Left lung (tissue), 10 donors: ENCODE data around the gene POLR3GL. TPM values are rescaled to one million over a fixed set of nuclear protein-coding genes. Genes with fewer than 3 reads are reported as not detected.

Experiments used
- ATAC-seq: fragments of 200-7000 bp; cut with Tn5 transposase; one replicate; pipeline ENCODE4 v1.9.1; 2020; ENCODE audit warnings: moderate library complexity
- DNase-seq, 4 donors: peaks; one replicate each; pipeline ENCODE4 v3.0.0-alpha.2; 2013 to 2020
- H3K27ac ChIP-seq, 2 donors: fragments of 200-600 bp; sonication (generic) in 1 of 2; one replicate each; pipeline versions ENCODE4 v1.5.0 to v1.8.0; 2020 to 2021
- H3K27me3 ChIP-seq, 2 donors: fragments of 200-600 bp; sonication (generic) in 1 of 2; one replicate each; pipeline versions ENCODE4 v1.5.0 to v1.8.0; 2020 to 2021
- H3K36me3 ChIP-seq, 2 donors: fragments of 200-600 bp; sonication (generic) in 1 of 2; one replicate each; pipeline versions ENCODE4 v1.5.0 to v1.8.0; 2020 to 2021
- H3K4me1 ChIP-seq, 2 donors: fragments of 200-600 bp; one replicate each; pipeline ENCODE4 v1.8.0; 2021
- H3K4me3 ChIP-seq, 2 donors: fragments of 200-600 bp; sonication (generic) in 1 of 2; one replicate each; pipeline versions ENCODE4 v1.5.0 to v1.8.0; 2020 to 2021; ENCODE audit warnings: mild to moderate bottlenecking in 1 of 2
- H3K9me3 ChIP-seq, 2 donors: fragments of 200-600 bp; sonication (generic) in 1 of 2; one replicate each; pipeline versions ENCODE4 v1.5.0 to v1.8.0; 2020 to 2021
- CTCF ChIP-seq, 2 donors: fragments of 200-600 bp; sonication (generic) in 1 of 2; IDR thresholded peaks; one replicate each; pipeline versions ENCODE4 v1.5.0 to v1.8.0; 2021; ENCODE audit warnings: antibody characterized with exemption in 2 of 2
- intact Hi-C, 2 donors: fragments of 100-400 bp; cut with DNase I; formaldehyde crosslinking; loops; one replicate each; pipeline versions ENCODE4 v1.11.2 to v1.14.2; 2022
- polyA plus RNA-seq, 6 donors: library from polyadenylated mRNA; unstranded; fragments of 120-200 nt; gene quantifications; one replicate each; pipeline ENCODE4 v1.2.1, GENCODE V29; 2013; ENCODE audit not compliant: insufficient read length in 6 of 6
- total RNA-seq, 2 donors: library from RNA; stranded (reverse); fragmentation: NEBNext Ultra II Directional; extraction: Animal tissue kit (Norgen Biotek cat#: 25700); gene quantifications; one replicate each; pipeline ENCODE4 v1.2.1, GENCODE V29; 2021
- donor health status: DM: no; HTN: yes; CAD: no.
- donor health status: DM: no; HTN: no; CAD: no.

Gene POLR3GL
- total and polyA plus RNA-seq, 8 donors = 19.6 to 50.2 (median 44.2) TPM

GRCh38 chr1:145972580-145972979 lies 8.1 kb downstream of the POLR3GL start:
- intact Hi-C loops = no loop called here
- Histone ChIP-seq H3K27me3 (no peaks in the 10 kb centered on the region), H3K9me3 (peaks cover 0 to under 1% of the 10 kb centered on the region in 2 donors), H3K36me3 (no peaks in the 10 kb centered on the region), H3K4me1 (peaks cover under 1 to 10% of the 10 kb centered on the region in 2 donors), H3K27ac (no peak overlapping the region), H3K4me3 (no peak overlapping the region)
- DNase-seq (no peak), ATAC-seq (no peak)
- no peak for TF ChIP-seq CTCF (IDR thresholded peaks at IDR 0.05)

GRCh38 chr1:145974721-145975120 lies 10.2 kb downstream of the POLR3GL start:
- no peak overlapping the region for H3K27ac ChIP-seq
- peaks cover 17 to 31% of the 10 kb centered on the region in 2 donors for H3K4me1 ChIP-seq
- no peaks in the 10 kb centered on the region for H3K9me3 ChIP-seq
- H3K27me3 ChIP-seq = no peaks in the 10 kb centered on the region
- ATAC-seq (no peak), DNase-seq (no peak)
- intact Hi-C loops = no loop called here
- no peaks in the 10 kb centered on the region for H3K36me3 ChIP-seq
- TF ChIP-seq CTCF (IDR thresholded peaks at IDR 0.05) = no peak
- no peak overlapping the region for H3K4me3 ChIP-seq

GRCh38 chr1:145975216-145975615 lies 10.7 kb downstream of the POLR3GL start:
- H3K36me3 ChIP-seq = no peaks in the 10 kb centered on the region
- H3K4me1 ChIP-seq = peaks cover 21 to 36% of the 10 kb centered on the region in 2 donors
- no peak for TF ChIP-seq CTCF (IDR thresholded peaks at IDR 0.05)
- H3K4me3 ChIP-seq = no peak overlapping the region
- DNase-seq (no peak), ATAC-seq (no peak)
- intact Hi-C loops = no loop called here
- H3K27ac ChIP-seq = no peak overlapping the region
- no peaks in the 10 kb centered on the region for H3K27me3 ChIP-seq
- H3K9me3 ChIP-seq = no peaks in the 10 kb centered on the region

GRCh38 chr1:145977016-145977415 lies 12.5 kb downstream of the POLR3GL start:
- Histone ChIP-seq H3K4me1 (peaks cover 28 to 54% of the 10 kb centered on the region in 2 donors), H3K4me3 (no peak overlapping the region), H3K27me3 (no peaks in the 10 kb centered on the region), H3K27ac (peak overlapping the region; percentile 99 to 100), H3K36me3 (no peaks in the 10 kb centered on the region), H3K9me3 (no peaks in the 10 kb centered on the region)
- ATAC-seq (no peak), DNase-seq (no peak)
- intact Hi-C loops = loop anchor here in 1 of 2 donors (2.0 kb wide), 1 partner anchor 34 kb away; no protein-coding TSS in a partner anchor
- TF ChIP-seq CTCF (IDR thresholded peaks at IDR 0.05) = no peak

- H3K4me1 ChIP-seq = peaks cover 35 to 62% of the 10 kb centered on the region in 2 donors
- intact Hi-C loops = loop anchor here in 1 of 2 donors (2.0 kb wide), 1 partner anchor 33 kb away; no protein-coding TSS in a partner anchor
Measured at GRCh38 chr1:145977486-145978470, 13.3 kb downstream of the POLR3GL start.

More at GRCh38 chr1:145977486-145978470, 13.3 kb downstream of the POLR3GL start:
- peak in 2 of 4 donors; percentile 82 to 91 for DNase-seq
- ATAC-seq = peak; percentile 65
- H3K36me3 ChIP-seq = no peaks in the 10 kb centered on the region
- H3K27ac ChIP-seq = peak overlapping the region; percentile 99 to 100
- peak; percentile 73 to 90 for TF ChIP-seq CTCF (IDR thresholded peaks at IDR 0.05)
- H3K9me3 ChIP-seq = no peaks in the 10 kb centered on the region
- H3K27me3 ChIP-seq = no peaks in the 10 kb centered on the region
- peak overlapping the region in 1 of 2 donors; percentile 22 for H3K4me3 ChIP-seq
